ENCODE measurements around the gene DHRS7.

GRCh38 chr14:60174352-60175254 lies 9.4 kb upstream of the DHRS7 start:
- TF ChIP-seq CTCF (IDR thresholded peaks at IDR 0.05) (no peak), POLR2A (IDR thresholded peaks at IDR 0.05) (no peak)
